ENCODE data around the gene MTCH1. TPM values are rescaled to one million over a fixed set of nuclear protein-coding genes. Genes with fewer than 3 reads are reported as not detected.

Gene MTCH1
- polyA plus RNA-seq, 1 donor from 2014 or later, result 69.5 TPM

DNA sequence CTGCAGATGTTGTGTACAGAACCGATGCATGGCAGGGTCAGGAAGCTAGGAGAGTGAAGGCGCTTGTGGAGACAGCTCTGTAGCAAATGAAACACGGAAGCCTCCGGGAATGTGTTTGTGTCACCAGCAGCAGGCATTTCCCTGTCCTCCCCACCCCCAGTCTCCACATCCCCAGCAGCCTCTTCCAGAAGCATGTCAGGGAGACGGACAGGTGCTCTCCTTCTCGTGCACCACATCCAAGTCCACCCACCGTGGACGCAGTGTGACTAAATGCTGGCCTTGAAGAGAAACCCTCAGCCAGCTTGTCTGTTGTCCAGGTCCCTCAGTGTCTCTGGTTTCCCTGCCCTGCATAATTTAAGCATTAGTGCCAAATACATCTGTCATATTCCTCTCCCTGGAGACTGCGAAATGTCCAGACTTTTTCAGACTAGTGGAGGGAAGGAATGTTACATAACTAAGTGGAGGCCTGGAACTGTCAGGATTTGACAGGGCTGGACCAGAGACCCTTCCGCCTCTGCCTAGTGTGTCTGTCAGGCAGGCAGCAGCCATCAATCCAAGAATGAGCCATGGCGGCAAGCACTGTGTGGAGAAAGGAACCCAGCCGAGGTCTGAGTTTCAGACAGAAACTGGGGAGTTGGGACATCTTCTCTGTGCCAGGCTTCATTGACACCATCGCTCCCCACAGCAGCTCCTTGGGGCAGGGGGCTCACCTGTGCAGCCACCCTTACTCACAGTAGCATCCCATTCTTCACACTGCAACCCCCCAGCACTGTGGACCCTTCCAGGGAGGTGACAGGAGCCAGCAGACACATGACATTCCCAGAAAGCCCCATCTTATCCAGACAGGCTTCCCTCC, 58.1 kb downstream of the MTCH1 start:
- no peak overlapping the region for H3K4me3 Mint-ChIP-seq
- no peak overlapping the region for H3K27ac Mint-ChIP-seq
- no peaks in the 10 kb centered on the region for H3K9me3 Mint-ChIP-seq
- H3K27me3 Mint-ChIP-seq, result no peaks in the 10 kb centered on the region
- peaks cover 3% of the 10 kb centered on the region for H3K36me3 Mint-ChIP-seq
- peaks cover 0 to 3% (median 0%) of the 10 kb centered on the region in 3 donors for H3K4me1 Mint-ChIP-seq

DNA sequence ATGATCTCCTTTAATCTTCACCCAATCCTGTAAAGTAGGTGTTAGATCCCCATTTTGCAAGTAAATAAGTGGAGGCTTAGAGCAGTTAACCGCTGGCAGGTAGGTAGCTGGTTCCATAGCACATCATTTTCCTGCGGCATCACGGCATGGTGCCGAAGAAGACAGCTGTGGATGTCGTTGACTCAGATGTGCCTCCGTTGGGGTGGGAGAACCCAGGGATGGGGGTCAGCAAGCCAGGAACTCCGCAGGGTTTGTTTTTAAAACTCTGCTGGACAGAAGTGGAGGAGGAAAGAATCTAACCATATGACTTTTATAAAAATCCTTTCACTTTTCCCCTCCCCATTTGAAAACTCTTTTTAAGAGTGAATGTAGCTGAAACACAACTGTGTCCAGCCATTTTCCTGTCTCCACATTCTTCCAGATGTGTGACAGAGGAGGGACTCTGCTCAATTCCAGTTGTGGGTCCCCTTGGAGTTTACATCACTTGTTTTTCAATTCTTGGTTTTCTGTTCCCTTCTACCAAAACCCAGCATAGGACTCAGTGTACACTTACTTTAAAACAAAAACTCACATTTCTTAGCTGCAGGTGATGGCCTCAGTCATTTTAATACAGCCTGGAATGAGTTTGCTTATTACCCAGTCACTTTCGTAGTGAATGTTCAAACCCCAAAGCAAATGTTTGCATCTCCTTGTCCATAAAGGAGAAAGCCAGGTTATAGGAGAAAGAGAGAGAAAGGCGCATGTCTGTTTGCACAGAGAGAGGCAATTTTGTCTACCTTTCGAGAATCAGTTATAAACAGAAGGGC, 59.1 kb downstream of the MTCH1 start:
- Mint-ChIP-seq H3K4me3 (no peak overlapping the region), H3K4me1 (peaks cover 0 to 3% (median 0%) of the 10 kb centered on the region in 3 donors), H3K36me3 (peaks cover 2% of the 10 kb centered on the region), H3K27me3 (no peaks in the 10 kb centered on the region), H3K27ac (no peak overlapping the region), H3K9me3 (no peaks in the 10 kb centered on the region)

DNA sequence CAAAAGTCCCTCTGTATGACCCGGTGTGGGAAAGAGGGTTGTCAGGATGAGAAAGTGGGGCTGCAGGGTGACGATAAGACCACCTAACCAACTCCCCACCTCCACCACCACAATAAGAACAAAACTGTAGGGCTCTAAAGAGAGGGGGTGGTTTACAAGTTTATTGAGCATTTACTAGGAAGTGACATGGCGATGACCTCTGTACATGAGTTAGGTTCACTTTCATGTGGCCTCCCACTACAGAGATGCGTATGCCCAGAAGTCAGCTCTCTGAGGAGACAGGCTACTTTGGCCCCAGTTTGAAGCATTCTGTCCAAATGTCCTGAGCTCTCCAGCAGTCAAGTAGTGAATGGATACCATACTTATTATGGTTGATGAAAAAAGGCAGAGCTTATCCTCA, 60.2 kb downstream of the MTCH1 start:
- no peaks in the 10 kb centered on the region for H3K27me3 Mint-ChIP-seq
- H3K27ac Mint-ChIP-seq, result no peak overlapping the region
- H3K4me1 Mint-ChIP-seq, result peaks cover 0 to 3% (median 0%) of the 10 kb centered on the region in 3 donors
- H3K9me3 Mint-ChIP-seq, result no peaks in the 10 kb centered on the region
- H3K4me3 Mint-ChIP-seq, result no peak overlapping the region
- peaks cover 2% of the 10 kb centered on the region for H3K36me3 Mint-ChIP-seq

DNA sequence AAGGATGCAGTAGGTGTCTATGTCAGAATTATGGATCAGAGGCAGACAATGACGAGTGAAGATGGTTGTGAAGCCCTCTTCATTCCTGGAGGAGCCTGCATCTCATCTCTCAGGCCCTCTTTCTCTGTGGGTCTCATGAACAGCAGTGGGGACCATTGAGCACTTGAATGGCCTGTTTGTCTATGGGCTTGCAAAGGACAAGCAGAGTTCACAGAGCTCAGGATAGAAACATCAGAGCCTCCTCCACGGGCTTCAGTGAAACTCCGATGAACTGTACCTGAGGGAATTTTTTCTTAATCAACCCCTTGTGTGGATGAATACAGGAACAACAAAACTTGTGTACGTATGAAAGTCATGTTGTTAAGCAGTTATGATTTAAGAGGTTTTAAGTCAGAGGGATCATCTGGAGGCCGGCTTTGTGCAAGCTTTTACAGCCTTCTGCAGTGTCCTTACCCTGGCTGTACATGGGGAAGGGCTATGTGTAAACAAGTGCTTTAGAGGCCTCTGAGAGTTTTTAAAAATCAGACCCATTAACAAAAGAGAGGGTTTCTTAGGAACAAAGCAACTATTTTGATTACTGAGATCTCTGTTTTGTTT, 61.1 kb downstream of the MTCH1 start:
- no peak overlapping the region for H3K27ac Mint-ChIP-seq
- H3K36me3 Mint-ChIP-seq, result peaks cover 2% of the 10 kb centered on the region
- H3K27me3 Mint-ChIP-seq, result no peaks in the 10 kb centered on the region
- no peak overlapping the region for H3K4me3 Mint-ChIP-seq
- no peaks in the 10 kb centered on the region for H3K9me3 Mint-ChIP-seq
- peaks cover 0 to 3% (median 0%) of the 10 kb centered on the region in 3 donors for H3K4me1 Mint-ChIP-seq

DNA sequence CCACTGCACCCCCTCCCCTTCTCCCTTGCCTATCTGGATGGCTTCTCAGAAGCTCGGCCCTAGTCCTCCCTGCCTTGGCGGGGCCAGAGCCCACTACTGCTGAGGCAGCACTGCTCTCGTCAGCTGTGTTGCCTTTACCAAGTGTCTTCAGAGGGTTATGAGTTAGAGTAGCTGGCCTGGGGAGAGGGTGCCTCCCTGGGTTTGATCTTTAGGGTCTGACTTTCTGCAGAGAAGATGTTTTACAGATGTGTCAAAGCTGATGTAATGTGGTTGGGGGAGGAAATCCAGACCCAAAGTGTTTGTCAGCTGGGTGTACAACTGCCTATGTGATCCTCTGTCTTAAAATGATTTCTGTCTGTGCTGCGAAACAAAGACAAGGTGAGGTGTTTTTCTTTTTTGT, 61.9 kb downstream of the MTCH1 start:
- peaks cover 4% of the 10 kb centered on the region for H3K36me3 Mint-ChIP-seq
- H3K4me3 Mint-ChIP-seq, result no peak overlapping the region
- no peak overlapping the region for H3K27ac Mint-ChIP-seq
- no peaks in the 10 kb centered on the region for H3K9me3 Mint-ChIP-seq
- H3K27me3 Mint-ChIP-seq, result no peaks in the 10 kb centered on the region
- H3K4me1 Mint-ChIP-seq, result peaks cover 0 to 3% (median 0%) of the 10 kb centered on the region in 3 donors

DNA sequence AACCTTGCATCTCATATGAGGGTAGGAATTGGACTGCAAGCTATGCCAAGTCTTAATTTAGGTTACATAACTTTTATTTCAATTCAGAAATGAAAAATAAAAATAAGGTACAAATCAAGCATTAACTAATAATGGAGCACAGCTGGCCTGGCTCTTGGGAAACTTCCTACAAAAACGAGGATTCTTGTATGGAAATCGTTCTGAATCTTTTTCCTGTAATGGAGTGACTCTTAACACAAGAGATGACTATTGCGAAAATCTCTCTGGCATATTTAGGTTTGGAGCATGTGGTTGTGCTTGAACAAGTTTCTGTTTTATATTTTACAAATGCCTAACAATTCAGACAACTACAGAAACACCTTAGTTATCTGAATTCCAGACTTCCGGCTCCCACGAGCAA, 65.5 kb downstream of the MTCH1 start:
- peaks cover 8% of the 10 kb centered on the region for H3K36me3 Mint-ChIP-seq
- no peaks in the 10 kb centered on the region for H3K27me3 Mint-ChIP-seq
- no peaks in the 10 kb centered on the region for H3K9me3 Mint-ChIP-seq
- no peak overlapping the region for H3K4me3 Mint-ChIP-seq
- peaks cover 0 to 5% (median 0%) of the 10 kb centered on the region in 3 donors for H3K4me1 Mint-ChIP-seq
- H3K27ac Mint-ChIP-seq, result no peak overlapping the region

DNA sequence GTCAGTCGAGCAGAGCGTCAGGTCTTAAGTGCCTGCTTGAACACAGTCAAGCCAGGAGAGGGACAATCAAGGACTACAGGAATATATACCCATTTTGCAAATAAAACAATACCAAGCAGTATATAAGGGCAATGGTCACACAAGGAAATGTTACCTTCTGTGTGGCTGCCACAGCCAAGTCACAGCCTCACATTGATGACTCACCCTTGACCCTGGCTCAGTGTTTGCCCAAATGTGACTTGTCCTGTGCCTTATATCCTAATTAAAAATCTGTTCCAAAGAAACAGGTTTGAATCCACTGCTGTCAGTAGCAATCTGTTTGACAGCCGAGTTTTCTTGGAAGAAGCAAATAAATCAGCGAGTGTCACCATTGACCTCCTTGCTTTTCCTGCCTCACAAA, 65.9 kb downstream of the MTCH1 start:
- no peaks in the 10 kb centered on the region for H3K9me3 Mint-ChIP-seq
- no peak overlapping the region for H3K27ac Mint-ChIP-seq
- H3K27me3 Mint-ChIP-seq, result no peaks in the 10 kb centered on the region
- no peak overlapping the region for H3K4me3 Mint-ChIP-seq
- peaks cover 0 to 2% (median 0%) of the 10 kb centered on the region in 3 donors for H3K4me1 Mint-ChIP-seq
- H3K36me3 Mint-ChIP-seq, result peaks cover 7% of the 10 kb centered on the region

Other genes starting within 250 kb of the MTCH1 start
- gene CPNE5, start 146.8 kb downstream of the MTCH1 start, polyA plus RNA-seq, result 280 TPM
- 14.7 TPM for gene PPIL1, start 111.4 kb downstream of the MTCH1 start, polyA plus RNA-seq
- gene C6orf89, start 100.2 kb downstream of the MTCH1 start, polyA plus RNA-seq, result 29.9 TPM
- 2.3 TPM for gene PI16, start 31.5 kb downstream of the MTCH1 start, polyA plus RNA-seq
- 99.8 TPM for gene FGD2, start 19.5 kb upstream of the MTCH1 start, polyA plus RNA-seq
- gene PIM1, start 184.0 kb upstream of the MTCH1 start, polyA plus RNA-seq, result 31.1 TPM

Data from IgD-negative memory B cell (primary cell).